ENCODE results near the gene FOXA3. TPM values are rescaled to one million over a fixed set of nuclear protein-coding genes. Genes with fewer than 3 reads are reported as not detected.

Gene FOXA3
- total RNA-seq, 1 experiment from 2014 or later = 22.2 TPM

DNA sequence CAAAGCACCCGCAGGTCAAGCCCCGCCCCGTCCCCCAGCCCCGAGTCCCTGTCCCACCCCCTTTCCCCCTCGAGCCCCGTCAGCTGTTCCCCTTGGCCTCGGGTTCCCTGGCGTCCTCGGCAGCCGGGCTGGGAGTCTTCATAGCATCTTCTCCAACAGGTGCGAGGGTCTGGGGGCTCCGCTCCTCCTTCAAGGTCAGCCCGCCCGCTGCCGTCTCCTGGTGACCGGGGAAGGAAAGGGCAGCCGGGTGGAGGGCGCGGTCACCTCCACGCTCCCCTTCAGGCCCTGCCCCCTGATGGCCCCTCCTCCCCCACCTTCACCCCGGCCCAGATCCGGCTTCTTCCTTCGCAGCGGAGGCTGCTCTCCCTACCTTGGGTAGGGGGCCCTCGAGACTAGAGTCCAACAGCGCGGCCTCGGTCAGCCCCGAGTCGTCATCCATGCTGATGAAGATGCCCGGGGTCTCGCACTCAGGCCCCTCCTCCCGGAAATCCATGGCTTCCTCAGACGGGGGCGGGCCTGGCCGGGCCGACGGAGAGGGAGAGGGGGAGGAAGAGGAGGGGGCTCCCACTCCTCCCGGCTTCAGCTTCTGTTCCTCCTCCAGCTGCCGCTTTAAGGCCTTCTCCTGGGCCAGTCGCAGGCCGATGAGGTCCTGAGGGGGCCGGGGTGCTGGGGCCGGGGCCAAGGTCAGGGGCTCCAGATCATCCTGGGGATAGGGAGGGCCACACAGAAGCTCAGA is 48.5 kb upstream of the FOXA3 start:
- no peaks in the 10 kb centered on the region for H3K27me3 ChIP-seq (ENCODE audit: insufficient read depth, low read length)
- H3K9me3 ChIP-seq (ENCODE audit: control insufficient read depth, low read depth, low read length) = no peaks in the 10 kb centered on the region
- TF ChIP-seq, protein P1, sequence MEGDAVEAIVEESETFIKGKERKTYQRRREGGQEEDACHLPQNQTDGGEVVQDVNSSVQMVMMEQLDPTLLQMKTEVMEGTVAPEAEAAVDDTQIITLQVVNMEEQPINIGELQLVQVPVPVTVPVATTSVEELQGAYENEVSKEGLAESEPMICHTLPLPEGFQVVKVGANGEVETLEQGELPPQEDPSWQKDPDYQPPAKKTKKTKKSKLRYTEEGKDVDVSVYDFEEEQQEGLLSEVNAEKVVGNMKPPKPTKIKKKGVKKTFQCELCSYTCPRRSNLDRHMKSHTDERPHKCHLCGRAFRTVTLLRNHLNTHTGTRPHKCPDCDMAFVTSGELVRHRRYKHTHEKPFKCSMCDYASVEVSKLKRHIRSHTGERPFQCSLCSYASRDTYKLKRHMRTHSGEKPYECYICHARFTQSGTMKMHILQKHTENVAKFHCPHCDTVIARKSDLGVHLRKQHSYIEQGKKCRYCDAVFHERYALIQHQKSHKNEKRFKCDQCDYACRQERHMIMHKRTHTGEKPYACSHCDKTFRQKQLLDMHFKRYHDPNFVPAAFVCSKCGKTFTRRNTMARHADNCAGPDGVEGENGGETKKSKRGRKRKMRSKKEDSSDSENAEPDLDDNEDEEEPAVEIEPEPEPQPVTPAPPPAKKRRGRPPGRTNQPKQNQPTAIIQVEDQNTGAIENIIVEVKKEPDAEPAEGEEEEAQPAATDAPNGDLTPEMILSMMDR (conservative IDR thresholded peaks at IDR 0.05) = no peak
- H4K8ac ChIP-seq (replicated peaks; ENCODE audit: insufficient read length, low read depth, low read length) = no peak overlapping the region
- WGBS (ENCODE audit: extremely low coverage, insufficient read length, low lambda C conversion rate) = no CpG with 5 or more reads among the region's 44 CpGs
- H3T11ph ChIP-seq (ENCODE audit: low read length) = no peak overlapping the region
- Mint-ChIP-seq H3K27me3 (ENCODE audit: low read depth) (peaks cover 4% of the 10 kb centered on the region), H3K4me3 (peak overlapping the region; percentile 85 to 95), H3K4me1 (peaks cover 24 to 35% of the 10 kb centered on the region in 2 experiments), H3K9me3 (no peaks in the 10 kb centered on the region), H3K27ac (peak overlapping the region; percentile 95 to 97 (median 95)), H3K36me3 (ENCODE audit: insufficient read depth in 1 of 3, low read depth in 3 of 3) (peaks cover 4 to 23% (median 21%) of the 10 kb centered on the region in 3 experiments; a peak in 6 of 7 replicates)
- peak overlapping the region; percentile 49 for H3K9ac ChIP-seq (ENCODE audit: extremely low read depth, insufficient read length, low read length)
- peak overlapping the region; percentile 56 for H2BK120ac ChIP-seq (ENCODE audit: low read depth, low read length, poor library complexity, severe bottlenecking)
- H3K14ac ChIP-seq (ENCODE audit: insufficient read depth, low read length) = peak overlapping the region; percentile 92
- no peak overlapping the region for H2AFZ ChIP-seq (ENCODE audit: low read length)
- DNase-seq = peak; percentile 94
- no peak overlapping the region for H3K56ac ChIP-seq (ENCODE audit: insufficient read length, low read depth, low read length)
- H2BK5ac ChIP-seq (ENCODE audit: insufficient read length, low read length) = no peak overlapping the region
- no peaks in the 10 kb centered on the region for H3K79me2 ChIP-seq (ENCODE audit: insufficient read depth, low read length)
- no peaks in the 10 kb centered on the region for H4K20me1 ChIP-seq (ENCODE audit: control insufficient read depth, insufficient read depth, insufficient read length)
- no peak overlapping the region for H2BK20ac ChIP-seq (ENCODE audit: low read depth, low read length, poor library complexity, severe bottlenecking)
- H3K4me2 ChIP-seq (ENCODE audit: insufficient read depth, insufficient read length, low read length) = peak overlapping the region; percentile 12
- H3K27ac ChIP-seq (ENCODE audit: insufficient read length, low read depth, low read length) = peak overlapping the region; percentile 43
- H4K5ac ChIP-seq (ENCODE audit: insufficient read length, low read depth, low read length) = no peak overlapping the region
- peak overlapping the region; percentile 84 for H3K18ac ChIP-seq (ENCODE audit: insufficient read length, low read depth, low read length)
- no peak overlapping the region for H2BK15ac ChIP-seq (ENCODE audit: low read depth, low read length)
- no peak overlapping the region for H2BK12ac ChIP-seq (ENCODE audit: insufficient read length, low read depth, low read length)
- no peak overlapping the region; the same call in 1 of the 2 replicates for H3K4ac ChIP-seq (ENCODE audit: low read depth, low read length)
- no peaks in the 10 kb centered on the region for H3K79me1 ChIP-seq (ENCODE audit: insufficient read depth, low read depth, low read length, poor library complexity, severe bottlenecking)
- H2AK5ac ChIP-seq (ENCODE audit: insufficient read length, low read length) = no peak overlapping the region
- H4K91ac ChIP-seq (ENCODE audit: insufficient read length, low read depth, low read length) = no peak overlapping the region
- no peak overlapping the region for H3K23ac ChIP-seq (ENCODE audit: insufficient read length, low read depth, low read length)
- 0 out of 2 replicates have a peak, but pooled peaks cover 1% of the 10 kb centered on the region for H3K4me1 ChIP-seq (ENCODE audit: insufficient read depth, low read length)
- H3K23me2 ChIP-seq (ENCODE audit: insufficient read length, low read depth, low read length, poor library complexity, severe bottlenecking) = peaks cover 13% of the 10 kb centered on the region
